ENCODE data around the gene CUX1.
A peak's percentile ranks its signal among the peaks of the same experiment; 100 is the strongest.

The CUX1 gene

DNA sequence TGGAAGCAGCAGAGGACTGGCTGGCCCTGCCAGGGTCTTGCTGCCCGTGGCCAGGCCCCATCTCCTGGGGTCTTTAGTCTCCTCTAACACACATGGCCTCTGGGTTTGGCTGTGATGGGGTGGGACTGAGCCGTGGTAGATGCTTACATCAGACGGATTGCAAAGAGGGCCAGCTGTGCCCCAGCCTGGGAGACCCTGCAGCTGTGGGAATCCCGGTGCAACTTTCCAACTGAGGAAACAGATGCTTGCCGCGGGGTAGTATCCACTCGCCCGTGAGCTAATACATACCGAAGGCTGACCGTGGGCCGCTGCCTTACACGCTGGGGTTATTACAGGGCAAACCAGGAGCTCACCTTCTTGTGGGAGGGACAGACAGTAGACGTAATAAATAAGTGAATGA, 445.1 kb downstream of the CUX1 start:
- FAIRE-seq (no peak), DNase-seq (ENCODE audit: insufficient read length, low spot score) (no peak)
- TF ChIP-seq SPI1 (IDR thresholded peaks at IDR 0.05; ENCODE audit: low read depth, low read length): no peak
- TF ChIP-seq PAX5 (IDR thresholded peaks at IDR 0.05; ENCODE audit: insufficient read depth, low read length, severe bottlenecking): no peak
- no peak for TF ChIP-seq POLR2AphosphoS5 (IDR thresholded peaks at IDR 0.05; ENCODE audit: low read depth, low read length)
- no peak for TF ChIP-seq POU2F2 (IDR thresholded peaks at IDR 0.05; ENCODE audit: low read depth, low read length)
- no peak for TF ChIP-seq TAF1 (IDR thresholded peaks at IDR 0.05; ENCODE audit: low read depth, low read length)
- TF ChIP-seq POLR2A (IDR thresholded peaks at IDR 0.05; ENCODE audit: low read depth, low read length): no peak

DNA sequence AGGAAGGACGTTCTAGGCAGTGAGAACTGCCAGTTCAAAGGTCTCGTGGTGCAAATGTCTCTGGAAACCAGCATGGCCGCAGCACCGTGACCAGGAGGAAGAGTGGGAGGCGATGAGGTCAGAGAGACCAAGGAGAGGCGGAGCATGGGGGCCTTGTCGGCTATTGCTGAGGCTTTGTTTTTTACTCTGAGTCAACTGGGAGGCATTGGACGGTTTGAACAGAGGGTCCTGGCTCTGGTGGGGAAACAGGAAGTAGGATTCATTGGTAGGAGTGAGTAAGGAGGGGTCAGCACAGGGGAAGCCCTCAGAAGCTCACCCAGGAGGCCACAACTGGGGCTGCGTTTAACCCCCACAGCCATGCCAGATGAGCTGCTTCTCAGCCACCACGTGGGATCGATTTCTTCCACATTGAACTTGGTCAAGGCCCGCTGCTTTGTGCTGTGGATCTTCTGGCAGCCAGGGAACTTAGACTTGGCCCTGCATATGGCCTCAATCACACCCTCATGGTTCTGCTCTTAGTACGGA, 447.0 kb downstream of the CUX1 start:
- no peak for DNase-seq (ENCODE audit: insufficient read length, low spot score)
- TF ChIP-seq POLR2A (IDR thresholded peaks at IDR 0.05; ENCODE audit: low read depth, low read length) (no peak), POLR2AphosphoS5 (IDR thresholded peaks at IDR 0.05; ENCODE audit: low read depth, low read length) (no peak), SPI1 (IDR thresholded peaks at IDR 0.05; ENCODE audit: low read depth, low read length) (0 out of 2 replicates have a peak, but pooled peaks have one; percentile 6), POU2F2 (IDR thresholded peaks at IDR 0.05; ENCODE audit: low read depth, low read length) (no peak)
- FAIRE-seq: peak; percentile 9

DNA sequence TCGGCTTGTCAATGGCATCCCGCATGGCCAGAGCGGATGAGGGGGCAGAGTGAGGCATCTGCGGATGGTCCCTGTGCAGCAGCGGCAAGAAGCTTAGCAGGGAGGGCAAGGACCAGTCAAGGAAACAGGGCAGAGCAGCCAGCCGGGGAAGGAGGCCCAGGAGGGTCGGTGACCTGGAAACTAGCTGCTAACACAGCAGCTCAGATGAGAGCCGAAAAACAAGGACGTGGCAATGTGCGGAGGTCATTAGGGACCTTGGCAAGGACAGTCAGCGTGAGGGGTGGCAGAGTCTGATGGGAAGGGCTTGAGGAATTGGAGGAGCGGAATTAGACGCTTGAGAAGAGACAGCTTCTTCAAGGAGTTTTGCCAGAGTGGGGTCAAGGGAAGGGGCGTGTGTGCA, 449.1 kb downstream of the CUX1 start:
- TF ChIP-seq POLR2A (IDR thresholded peaks at IDR 0.05; ENCODE audit: low read depth, low read length): no peak
- no peak for TF ChIP-seq PAX5 (IDR thresholded peaks at IDR 0.05; ENCODE audit: insufficient read depth, low read length, severe bottlenecking)
- TF ChIP-seq POU2F2 (IDR thresholded peaks at IDR 0.05; ENCODE audit: low read depth, low read length): no peak
- TF ChIP-seq SPI1 (IDR thresholded peaks at IDR 0.05; ENCODE audit: low read depth, low read length): no peak
- no peak for FAIRE-seq

DNA sequence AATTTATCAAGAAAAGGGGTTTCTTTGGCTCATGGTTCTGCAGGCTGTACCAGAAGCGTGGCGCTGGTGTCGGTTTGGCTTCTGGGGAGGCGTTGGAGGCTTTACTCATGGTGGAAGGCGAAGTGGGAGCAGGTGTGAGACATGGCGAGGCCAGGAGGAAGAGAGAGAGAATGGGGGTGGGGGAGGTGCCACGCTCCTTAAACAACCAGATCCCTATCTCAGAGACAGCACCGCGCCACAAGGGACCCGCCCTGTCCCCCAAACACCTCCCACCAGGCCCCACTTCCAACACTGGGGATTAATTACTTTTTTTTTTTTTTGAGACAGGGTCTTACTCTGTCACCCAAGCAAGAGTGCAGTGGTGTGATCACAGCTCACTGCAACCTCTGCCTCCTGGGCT, 451.2 kb downstream of the CUX1 start:
- DNase-seq (ENCODE audit: insufficient read length, low spot score) (no peak), FAIRE-seq (no peak)
- TF ChIP-seq POLR2AphosphoS5 (IDR thresholded peaks at IDR 0.05; ENCODE audit: low read depth, low read length): no peak
- no peak for TF ChIP-seq PAX5 (IDR thresholded peaks at IDR 0.05; ENCODE audit: insufficient read depth, low read length, severe bottlenecking)
- no peak for TF ChIP-seq POU2F2 (IDR thresholded peaks at IDR 0.05; ENCODE audit: low read depth, low read length)
- no peak for TF ChIP-seq SPI1 (IDR thresholded peaks at IDR 0.05; ENCODE audit: low read depth, low read length)
- no peak for TF ChIP-seq TAF1 (IDR thresholded peaks at IDR 0.05; ENCODE audit: low read depth, low read length)

More for the DNA sequence above, 449.1 kb downstream of the CUX1 start:
- no peak for DNase-seq (ENCODE audit: insufficient read length, low spot score)

DNA sequence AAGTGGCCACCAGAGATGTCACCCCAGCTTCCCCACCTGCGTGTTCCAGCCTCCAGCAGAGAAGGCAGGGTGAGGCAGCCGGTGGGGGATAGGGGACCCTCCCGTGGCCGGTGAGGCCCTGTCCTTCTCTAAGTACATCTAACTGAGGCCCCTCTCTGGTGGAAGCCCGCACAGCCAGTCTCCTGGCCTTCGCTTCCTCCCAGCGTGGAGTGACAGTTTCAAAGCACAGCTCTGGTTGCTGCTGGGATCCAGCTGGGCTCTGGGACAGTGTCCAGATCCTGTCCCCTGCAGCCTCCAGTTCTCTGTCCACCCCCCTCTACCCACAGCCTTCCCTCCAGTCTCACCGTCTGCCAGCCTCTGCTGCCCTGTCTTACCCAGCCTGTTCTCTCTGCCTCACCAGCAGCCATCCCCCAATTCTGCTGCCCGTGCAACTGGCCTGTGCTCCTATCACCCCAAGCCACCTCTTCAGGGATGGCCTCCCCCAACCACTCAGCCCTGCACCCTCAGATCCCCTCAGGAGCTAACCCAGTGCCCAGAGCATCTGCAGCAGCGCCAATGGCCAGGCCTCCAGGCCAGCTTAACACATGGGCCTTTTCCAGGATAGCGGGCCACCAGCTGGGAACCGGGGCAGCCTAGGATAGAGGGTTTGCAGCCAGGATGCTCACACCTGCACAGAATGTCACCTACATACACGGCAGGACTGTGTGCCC, 452.9 kb downstream of the CUX1 start:
- no peak for FAIRE-seq
- TF ChIP-seq POU2F2 (IDR thresholded peaks at IDR 0.05; ENCODE audit: low read depth, low read length): no peak
- no peak for TF ChIP-seq TAF1 (IDR thresholded peaks at IDR 0.05; ENCODE audit: low read depth, low read length)
- no peak for TF ChIP-seq POLR2AphosphoS5 (IDR thresholded peaks at IDR 0.05; ENCODE audit: low read depth, low read length)
- no peak for TF ChIP-seq SPI1 (IDR thresholded peaks at IDR 0.05; ENCODE audit: low read depth, low read length)
- no peak for TF ChIP-seq POLR2A (IDR thresholded peaks at IDR 0.05; ENCODE audit: low read depth, low read length)
- no peak for TF ChIP-seq PAX5 (IDR thresholded peaks at IDR 0.05; ENCODE audit: insufficient read depth, low read length, severe bottlenecking)
- no peak for DNase-seq (ENCODE audit: insufficient read length, low spot score)

DNA sequence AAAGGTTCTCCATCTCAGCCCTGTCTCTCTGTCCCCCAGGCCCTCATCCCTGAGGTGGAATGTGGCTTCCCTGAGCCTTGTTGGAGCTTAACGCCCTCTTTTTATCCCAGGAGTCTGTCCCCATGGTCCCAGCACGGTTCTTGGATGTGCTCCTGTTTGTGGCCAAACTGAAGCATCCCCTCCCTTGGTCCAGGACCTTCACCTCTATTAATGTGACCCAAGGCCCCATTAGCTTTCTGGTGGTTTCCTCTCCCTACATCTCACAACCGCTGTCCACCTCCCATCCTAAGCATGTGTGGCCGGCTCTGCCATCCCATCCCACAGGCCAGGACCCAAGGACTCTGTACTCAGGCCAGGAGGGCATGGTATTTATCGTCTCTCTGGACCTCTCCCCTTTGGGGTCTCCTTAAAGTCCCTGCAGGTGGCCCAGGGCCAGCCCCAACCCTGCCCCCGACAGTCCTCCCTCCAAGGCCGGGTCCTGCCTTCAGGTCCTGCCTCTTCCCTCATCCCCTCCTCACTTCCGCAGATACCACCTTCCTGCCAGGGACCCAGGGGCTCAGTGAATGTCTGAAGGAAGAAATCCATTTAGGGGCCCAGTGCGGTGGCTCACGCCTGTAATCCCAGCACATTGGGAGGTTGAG, 453.9 kb downstream of the CUX1 start:
- DNase-seq (ENCODE audit: insufficient read length, low spot score): no peak
- no peak for FAIRE-seq
- no peak for TF ChIP-seq TAF1 (IDR thresholded peaks at IDR 0.05; ENCODE audit: low read depth, low read length)
- no peak for TF ChIP-seq SPI1 (IDR thresholded peaks at IDR 0.05; ENCODE audit: low read depth, low read length)
- TF ChIP-seq PAX5 (IDR thresholded peaks at IDR 0.05; ENCODE audit: insufficient read depth, low read length, severe bottlenecking): no peak
- no peak for TF ChIP-seq POLR2AphosphoS5 (IDR thresholded peaks at IDR 0.05; ENCODE audit: low read depth, low read length)
- no peak for TF ChIP-seq POLR2A (IDR thresholded peaks at IDR 0.05; ENCODE audit: low read depth, low read length)
- TF ChIP-seq POU2F2 (IDR thresholded peaks at IDR 0.05; ENCODE audit: low read depth, low read length): no peak

DNA sequence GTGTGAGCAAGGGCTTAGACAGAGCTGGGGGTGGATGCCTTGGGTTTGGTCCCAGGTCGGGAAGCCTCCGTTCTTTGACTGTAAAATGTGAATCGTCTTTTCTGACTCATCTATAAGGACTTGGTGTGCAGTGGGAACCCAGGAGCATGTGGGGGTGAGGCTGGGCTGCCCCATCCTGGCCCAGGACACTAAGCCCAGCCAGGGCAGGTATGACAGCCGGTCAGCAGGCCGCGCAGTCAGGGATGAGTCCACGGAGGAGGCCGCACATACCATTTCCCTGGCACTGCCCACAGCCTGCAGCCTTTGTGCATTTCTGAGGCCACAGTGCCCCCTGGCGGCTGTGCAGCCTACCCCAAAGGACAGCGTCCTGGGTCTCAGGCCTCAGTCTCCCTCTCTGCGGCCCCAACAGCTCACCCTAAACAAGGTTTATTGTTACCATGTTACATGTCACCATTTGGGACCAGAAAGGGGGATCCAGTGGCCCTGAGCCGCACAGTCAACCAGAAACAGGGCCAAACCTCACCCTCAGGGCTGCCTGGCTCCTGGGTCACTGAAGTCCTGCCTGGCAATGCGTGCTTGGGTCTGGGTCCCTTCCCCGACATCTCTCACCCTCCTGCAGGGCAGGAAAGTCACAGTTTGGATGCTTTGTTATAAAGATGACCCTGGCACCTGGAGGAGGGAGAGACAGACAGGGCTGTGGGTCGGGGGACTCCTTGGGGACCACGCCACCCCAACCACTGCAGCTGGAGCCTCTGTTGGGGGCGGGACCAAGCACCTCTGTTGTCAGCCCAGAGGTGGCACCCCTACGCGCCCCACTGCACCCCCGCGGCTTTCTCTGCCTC, 454.9 kb downstream of the CUX1 start:
- TF ChIP-seq TAF1 (IDR thresholded peaks at IDR 0.05; ENCODE audit: low read depth, low read length): no peak
- peak; percentile 89 for DNase-seq (ENCODE audit: insufficient read length, low spot score)
- FAIRE-seq: peak; percentile 96

DNA sequence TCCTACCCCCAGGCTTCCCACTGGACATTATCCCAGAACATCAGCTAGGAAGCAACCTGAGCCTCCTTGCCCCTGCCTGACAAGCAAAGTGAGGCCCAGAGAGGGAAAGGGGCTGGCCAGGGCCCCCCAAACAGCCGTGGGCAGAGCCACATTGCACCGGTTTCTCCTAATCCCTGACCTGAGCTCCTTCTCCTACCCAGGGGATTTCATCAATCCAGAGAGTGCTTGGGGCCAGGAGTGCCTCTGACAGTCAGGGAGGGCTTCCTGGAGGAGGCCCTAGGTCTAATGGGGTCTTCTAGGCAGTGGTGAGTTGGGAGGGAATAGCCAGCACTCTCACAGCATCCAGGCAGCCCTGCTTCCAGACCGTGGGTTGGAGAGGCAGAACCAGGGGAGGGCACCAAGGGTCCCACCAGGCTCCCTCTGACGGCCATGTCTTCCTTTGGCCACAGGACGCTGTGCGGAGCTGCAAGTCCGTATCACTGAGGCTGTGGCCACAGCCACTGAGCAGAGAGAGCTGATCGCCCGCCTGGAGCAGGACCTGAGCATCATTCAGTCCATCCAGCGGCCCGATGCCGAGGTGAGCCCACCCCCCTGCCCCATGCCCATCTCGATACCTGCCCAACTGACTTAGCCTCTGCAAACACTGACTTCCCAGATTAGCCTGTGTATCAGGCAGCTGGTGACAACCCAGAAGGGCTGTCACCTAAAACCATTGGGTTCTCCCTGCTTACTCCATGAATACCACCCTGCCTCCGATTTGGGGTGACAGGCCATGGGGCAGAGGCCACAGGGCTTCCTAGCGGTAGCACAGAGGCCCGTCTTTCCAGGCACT, 455.7 kb downstream of the CUX1 start:
- DNase-seq (ENCODE audit: insufficient read length, low spot score) (no peak), FAIRE-seq (no peak)
- TF ChIP-seq POLR2AphosphoS5 (IDR thresholded peaks at IDR 0.05; ENCODE audit: low read depth, low read length) (no peak), PAX5 (IDR thresholded peaks at IDR 0.05; ENCODE audit: insufficient read depth, low read length, severe bottlenecking) (no peak), POLR2A (IDR thresholded peaks at IDR 0.05; ENCODE audit: low read depth, low read length) (no peak), SPI1 (IDR thresholded peaks at IDR 0.05; ENCODE audit: low read depth, low read length) (no peak), TAF1 (IDR thresholded peaks at IDR 0.05; ENCODE audit: low read depth, low read length) (no peak), POU2F2 (IDR thresholded peaks at IDR 0.05; ENCODE audit: low read depth, low read length) (no peak)

Data from GM12891 (cell line).